Right lobe of liver (tissue), 4 donors: Measurements from ENCODE around the gene ZFPM1.

Source experiments
- CTCF ChIP-seq, 4 donors: fragments of 200-600 bp in 3 of 4; fragments of 450-650 bp in 1 of 4; IDR thresholded peaks; one replicate each; pipeline versions ENCODE4 v1.5.1 to v1.8.0; 2016 to 2022; ENCODE audit warnings: antibody characterized with exemption in 4 of 4, mild to moderate bottlenecking in 2 of 4
- POLR2A ChIP-seq: fragments of 450-650 bp; IDR thresholded peaks from one replicate; pipeline ENCODE4 v1.6.1; 2017; ENCODE audit warnings: antibody characterized with exemption, mild to moderate bottlenecking
- donor health status: DM: no; HTN: no; CAD: no.
- donor health status: DM: no; HTN: no; CAD: no.
- donor health status: DM: no; HTN: yes; CAD: no.

GRCh38 chr16:88424587-88425235 is 28.4 kb upstream of the ZFPM1 start:
- TF ChIP-seq CTCF (IDR thresholded peaks at IDR 0.05) = no peak
- TF ChIP-seq POLR2A = no peak
